ENCODE results near the gene EIF2S2. TPM values are rescaled to one million over a fixed set of nuclear protein-coding genes. Genes with fewer than 3 reads are reported as not detected.

The EIF2S2 gene
- total RNA-seq, 1 experiment from 2014 or later, result 121 TPM

DNA sequence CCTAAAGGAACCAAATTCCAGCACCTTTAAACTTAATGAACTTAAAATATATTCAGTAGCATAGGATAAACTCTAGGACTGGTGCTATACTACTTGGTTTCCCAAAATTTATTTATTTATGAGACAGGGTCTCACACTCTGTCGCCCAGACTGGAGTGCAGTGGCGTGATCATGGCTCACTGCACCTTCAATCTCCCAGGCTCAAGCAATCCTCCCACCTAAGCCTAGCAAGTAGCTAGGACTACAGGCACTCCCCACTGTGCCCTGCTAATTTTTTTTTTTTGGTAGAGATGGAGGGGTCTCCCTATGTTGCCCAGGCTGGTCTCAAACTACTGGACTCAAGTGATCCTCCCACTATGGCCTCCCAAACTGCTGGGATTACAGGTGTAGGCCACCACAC is 21.4 kb downstream of the EIF2S2 start:
- H3K27me3 ChIP-seq (ENCODE audit: insufficient read depth, low read length), result no peaks in the 10 kb centered on the region
- no peak overlapping the region for H3K27ac ChIP-seq (ENCODE audit: low read depth, low read length)
- ATAC-seq (no peak), DNase-seq (ENCODE audit: low read depth, low spot score) (no peak)
- no peak for TF ChIP-seq POLR2A (IDR thresholded peaks at IDR 0.05; ENCODE audit: borderline replicate concordance, extremely low read depth, insufficient read depth, insufficient read length)
- no peak for TF ChIP-seq JUND (IDR thresholded peaks at IDR 0.05)
- no peak for TF ChIP-seq FOSL1 (IDR thresholded peaks at IDR 0.05; ENCODE audit: low read depth)
- no peak for TF ChIP-seq TCF7L2 (IDR thresholded peaks at IDR 0.05; ENCODE audit: borderline replicate concordance, extremely low read depth, insufficient read depth, insufficient read length)
- TF ChIP-seq EZH2 (IDR thresholded peaks at IDR 0.05), result no peak
- peaks cover 51 to 68% of the 10 kb centered on the region in 2 experiments for H3K36me3 ChIP-seq (ENCODE audit: control insufficient read depth in 1 of 2, insufficient read depth in 2 of 2, low read length in 2 of 2)
- H3K4me2 ChIP-seq (ENCODE audit: low read length), result no peak overlapping the region
- no peak overlapping the region for H3K9ac ChIP-seq (ENCODE audit: low read length)
- ChIA-PET POLR2A (no interaction called here), CTCF (no interaction called here), RAD21 (ENCODE audit: low non-redundant PET in 1 of 2, low total read pairs in 2 of 2, uncharacterized antibody in 2 of 2, unreplicated experiment in 2 of 2) (no interaction called here)
- intact Hi-C loops (cut with micrococcal nuclease), result no loop called here
- H3K9me2 ChIP-seq (ENCODE audit: insufficient read depth), result no peaks in the 10 kb centered on the region
- no TSS peak for BruUV-seq (replicated peaks)
- no peaks in the 10 kb centered on the region for H3K9me3 ChIP-seq (ENCODE audit: control insufficient read depth in 1 of 2, insufficient read depth in 1 of 2, low read depth in 1 of 2, low read length in 2 of 2)
- H2AFZ ChIP-seq (ENCODE audit: low read depth, low read length, poor library complexity, severe bottlenecking), result no peak overlapping the region
- peaks cover 63% of the 10 kb centered on the region for H3K79me2 ChIP-seq (ENCODE audit: insufficient read depth, low read length)
- no peak overlapping the region for H3K4me3 ChIP-seq (replicated peaks in 1 of 2; ENCODE audit: low read depth in 1 of 2, low read length in 2 of 2)
- H4K20me1 ChIP-seq (ENCODE audit: insufficient read depth), result peaks cover 11% of the 10 kb centered on the region; the same call in 1 of the 2 replicates
- H3K4me1 ChIP-seq (ENCODE audit: control insufficient read depth in 1 of 2, insufficient read depth in 2 of 2, low read length in 2 of 2), result no peaks in the 10 kb centered on the region

DNA sequence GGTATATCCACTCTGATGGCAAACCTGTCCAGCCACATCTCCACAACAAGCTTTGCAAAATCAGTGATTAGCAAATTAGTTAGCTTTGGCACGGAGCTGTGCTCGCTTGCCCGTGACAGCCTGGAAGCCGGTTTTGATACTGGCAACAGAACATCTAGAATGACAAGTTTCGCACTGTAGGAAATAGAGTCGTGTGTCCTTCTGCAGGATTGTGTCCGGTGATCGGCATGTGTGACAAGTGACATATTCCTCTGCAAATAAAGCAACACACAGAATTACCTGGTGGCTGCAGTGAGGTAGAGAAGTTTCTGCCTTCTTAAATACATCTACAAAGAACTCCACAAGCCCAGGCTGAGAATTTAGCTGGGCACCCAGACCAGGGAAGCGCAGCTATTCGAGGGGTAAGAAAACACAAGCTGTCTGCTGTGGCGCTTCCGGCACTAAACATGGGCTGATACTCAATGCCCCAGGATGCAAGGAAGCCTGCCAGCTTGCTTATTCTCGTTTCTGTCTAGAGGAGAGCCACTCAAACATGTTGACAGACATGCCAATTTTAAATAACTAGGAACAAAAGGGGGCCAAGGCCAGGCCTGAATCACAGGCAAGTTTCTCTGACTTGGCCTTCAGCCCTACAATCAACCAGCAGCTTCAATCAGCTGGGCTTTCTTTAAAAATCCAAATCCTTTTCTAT is 22.2 kb downstream of the EIF2S2 start:
- TF ChIP-seq POLR2AphosphoS5 (IDR thresholded peaks at IDR 0.05; ENCODE audit: low read depth, low read length), result 0 out of 2 replicates have a peak, but pooled peaks have one; percentile 30
- TF ChIP-seq, protein P1, sequence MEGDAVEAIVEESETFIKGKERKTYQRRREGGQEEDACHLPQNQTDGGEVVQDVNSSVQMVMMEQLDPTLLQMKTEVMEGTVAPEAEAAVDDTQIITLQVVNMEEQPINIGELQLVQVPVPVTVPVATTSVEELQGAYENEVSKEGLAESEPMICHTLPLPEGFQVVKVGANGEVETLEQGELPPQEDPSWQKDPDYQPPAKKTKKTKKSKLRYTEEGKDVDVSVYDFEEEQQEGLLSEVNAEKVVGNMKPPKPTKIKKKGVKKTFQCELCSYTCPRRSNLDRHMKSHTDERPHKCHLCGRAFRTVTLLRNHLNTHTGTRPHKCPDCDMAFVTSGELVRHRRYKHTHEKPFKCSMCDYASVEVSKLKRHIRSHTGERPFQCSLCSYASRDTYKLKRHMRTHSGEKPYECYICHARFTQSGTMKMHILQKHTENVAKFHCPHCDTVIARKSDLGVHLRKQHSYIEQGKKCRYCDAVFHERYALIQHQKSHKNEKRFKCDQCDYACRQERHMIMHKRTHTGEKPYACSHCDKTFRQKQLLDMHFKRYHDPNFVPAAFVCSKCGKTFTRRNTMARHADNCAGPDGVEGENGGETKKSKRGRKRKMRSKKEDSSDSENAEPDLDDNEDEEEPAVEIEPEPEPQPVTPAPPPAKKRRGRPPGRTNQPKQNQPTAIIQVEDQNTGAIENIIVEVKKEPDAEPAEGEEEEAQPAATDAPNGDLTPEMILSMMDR (IDR thresholded peaks at IDR 0.05 in 2 of 3, conservative IDR thresholded peaks at IDR 0.05 in 1 of 3; ENCODE audit: borderline replicate concordance in 1 of 3, insufficient read depth in 1 of 3, low read depth in 2 of 3, low read length in 2 of 3), result no peak
- TF ChIP-seq FOSL1 (IDR thresholded peaks at IDR 0.05; ENCODE audit: low read depth), result no peak
- Histone ChIP-seq H3K4me1 (ENCODE audit: control insufficient read depth in 1 of 2, insufficient read depth in 2 of 2, low read length in 2 of 2) (no peaks in the 10 kb centered on the region), H3K27ac (ENCODE audit: low read depth, low read length) (no peak overlapping the region), H3K36me3 (ENCODE audit: control insufficient read depth in 1 of 2, insufficient read depth in 2 of 2, low read length in 2 of 2) (peaks cover 48 to 60% of the 10 kb centered on the region in 2 experiments), H2AFZ (ENCODE audit: low read depth, low read length, poor library complexity, severe bottlenecking) (no peak overlapping the region), H3K4me2 (ENCODE audit: low read length) (no peak overlapping the region), H3K9ac (ENCODE audit: low read length) (no peak overlapping the region), H3K9me3 (ENCODE audit: control insufficient read depth in 1 of 2, insufficient read depth in 1 of 2, low read depth in 1 of 2, low read length in 2 of 2) (no peaks in the 10 kb centered on the region), H3K27me3 (ENCODE audit: insufficient read depth, low read length) (no peaks in the 10 kb centered on the region), H4K20me1 (ENCODE audit: insufficient read depth) (peaks cover 10% of the 10 kb centered on the region; the same call in 1 of the 2 replicates), H3K4me3 (replicated peaks in 1 of 2; ENCODE audit: low read depth in 1 of 2, low read length in 2 of 2) (no peak overlapping the region), H3K9me2 (ENCODE audit: insufficient read depth) (no peaks in the 10 kb centered on the region), H3K79me2 (ENCODE audit: insufficient read depth, low read length) (peaks cover 54% of the 10 kb centered on the region)
- ChIA-PET CTCF (no interaction called here), RAD21 (ENCODE audit: low non-redundant PET in 1 of 2, low total read pairs in 2 of 2, uncharacterized antibody in 2 of 2, unreplicated experiment in 2 of 2) (no interaction called here), POLR2A (no interaction called here)
- intact Hi-C loops (cut with micrococcal nuclease), result no loop called here
- BruUV-seq (replicated peaks), result no TSS peak
- DNase-seq (ENCODE audit: low read depth, low spot score), result no peak
- ATAC-seq, result no peak

Measured in HCT116 (cell line).